Smooth muscle cell (in vitro differentiated cells): Measurements from ENCODE around the gene LRRC63. TPM values are rescaled to one million over a fixed set of nuclear protein-coding genes. Genes with fewer than 3 reads are reported as not detected.
A peak's percentile ranks its signal among the peaks of the same experiment; 100 is the strongest.

ENCODE experiments used
- DNase-seq: peaks from one replicate; lab custom pipeline; 2025; ENCODE audit not compliant: unreplicated experiment; lab: John Stamatoyannopoulos, UW
- H2AFZ ChIP-seq: fragments of 200-600 bp; sonication (generic); 2 replicates; pipeline ENCODE4 v1.6.0; 2016; ENCODE audit warnings: antibody characterized with exemption, low read depth, mild to moderate bottlenecking
- H3F3A ChIP-seq: fragments of 200-600 bp; sonication (generic); 2 replicates; pipeline ENCODE4 v1.6.0; 2017; ENCODE audit warnings: antibody characterized with exemption, low read depth
- H3K27ac ChIP-seq: fragments of 200-600 bp; sonication (generic); 2 replicates; pipeline ENCODE4 v1.5.1; 2016; ENCODE audit warnings: low read depth, mild to moderate bottlenecking
- H3K27me3 ChIP-seq: fragments of 200-600 bp; sonication (generic); 2 replicates; pipeline ENCODE4 v1.6.1; 2016; ENCODE audit warnings: low read depth, mild to moderate bottlenecking
- H3K36me3 ChIP-seq: fragments of 200-600 bp; sonication (generic); 2 replicates; pipeline ENCODE4 v1.5.1; 2016; ENCODE audit warnings: low read depth
- H3K4me1 ChIP-seq: fragments of 200-600 bp; sonication (generic); 2 replicates; pipeline ENCODE4 v1.5.1; 2016; ENCODE audit warnings: low read depth
- H3K4me2 ChIP-seq: fragments of 200-600 bp; sonication (generic); 2 replicates; pipeline ENCODE4 v1.6.0; 2016; ENCODE audit warnings: mild to moderate bottlenecking
- H3K4me3 ChIP-seq: fragments of 200-600 bp; sonication (generic); 2 replicates; pipeline ENCODE4 v1.5.1; 2016; ENCODE audit warnings: mild to moderate bottlenecking
- H3K79me2 ChIP-seq: fragments of 200-600 bp; sonication (generic); 2 replicates; pipeline ENCODE4 v1.6.0; 2016; ENCODE audit warnings: low read depth, mild to moderate bottlenecking
- H3K9ac ChIP-seq: fragments of 200-600 bp; sonication (generic); 2 replicates; pipeline ENCODE4 v1.6.0; 2016; ENCODE audit warnings: low read depth
- H3K9me3 ChIP-seq: fragments of 200-600 bp; sonication (generic); replicated peaks from 2 replicates; pipeline ENCODE4 v1.5.1; 2016; ENCODE audit warnings: low read depth
- H4K20me1 ChIP-seq: fragments of 200-600 bp; sonication (generic); 2 replicates; pipeline ENCODE4 v1.6.0; 2016; ENCODE audit warnings: low read depth
- CTCF ChIP-seq: fragments of 200-600 bp; sonication (generic); IDR thresholded peaks from 2 replicates; pipeline ENCODE4 v1.5.1; 2017; ENCODE audit warnings: borderline replicate concordance, mild to moderate bottlenecking, antibody characterized with exemption; ENCODE audit not compliant: insufficient read depth, poor library complexity, severe bottlenecking
- WGBS: methylation state at CpG from one replicate; pipeline ENCODE4 v1.1.7; 2016; ENCODE audit warnings: low lambda C conversion rate; 5-methylcytosine and 5-hydroxymethylcytosine counted together
- polyA plus RNA-seq: library from polyadenylated mRNA; unstranded; fragments of >200 nt; fragmentation: Nextera tagmentation; extraction: Ambion mirVana; gene quantifications from 2 replicates; pipeline ENCODE4 v1.2.1, GENCODE V29; 2016
- total RNA-seq: library from RNA; depleted of rRNA; stranded (reverse); fragments of >200 nt; gene quantifications from 2 replicates; pipeline ENCODE4 v1.2.3, GENCODE V29; 2014

The LRRC63 gene
- total and polyA plus RNA-seq, 2 experiments from 2014 or later = 0.16 TPM; not detected in 1

DNA sequence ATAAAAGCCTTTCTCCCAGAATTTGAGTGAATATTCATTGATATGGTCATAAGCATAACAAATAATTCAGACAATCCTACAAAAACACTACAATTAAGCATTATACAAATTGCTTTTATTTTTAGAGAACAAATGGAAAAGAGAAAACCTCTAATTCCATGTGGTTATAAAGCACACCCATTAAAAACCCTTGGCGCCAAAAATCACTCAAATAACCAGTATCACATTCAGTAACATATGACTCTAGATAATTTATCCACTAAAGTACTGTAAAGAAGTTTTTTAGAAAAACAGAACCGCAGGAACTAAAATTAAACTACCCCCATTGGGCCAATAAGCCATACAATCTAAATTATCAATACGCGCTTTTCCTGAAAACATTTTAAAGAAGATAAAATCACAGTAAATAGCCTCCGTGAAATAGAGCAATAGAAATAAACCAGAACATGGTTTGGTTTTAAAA is 30.3 kb upstream of the LRRC63 start:
- H3F3A ChIP-seq = no peaks in the 10 kb centered on the region
- no peak for DNase-seq
- no peaks in the 10 kb centered on the region for H3K27me3 ChIP-seq
- H3K4me3 ChIP-seq = peak overlapping the region; percentile 34
- WGBS = 93% methylated on average over 5 of the region's 5 CpGs
- no peak overlapping the region for H2AFZ ChIP-seq
- no peak overlapping the region for H3K9ac ChIP-seq
- H3K4me1 ChIP-seq = no peaks in the 10 kb centered on the region
- H3K27ac ChIP-seq = no peak overlapping the region
- H3K4me2 ChIP-seq = peak overlapping the region; percentile 19
- H3K9me3 ChIP-seq = no peaks in the 10 kb centered on the region
- H3K79me2 ChIP-seq = no peaks in the 10 kb centered on the region
- H4K20me1 ChIP-seq = no peaks in the 10 kb centered on the region
- H3K36me3 ChIP-seq = no peaks in the 10 kb centered on the region
- no peak for TF ChIP-seq CTCF

- Histone ChIP-seq H4K20me1 (no peaks in the 10 kb centered on the region), H2AFZ (no peak within 1 kb of the TSS), H3K9me3 (no peaks in the 10 kb centered on the region), H3K27ac (no peak within 1 kb of the TSS), H3K79me2 (no peaks in the 10 kb centered on the region), H3K36me3 (no peaks in the 10 kb centered on the region), H3K4me1 (no peaks in the 10 kb centered on the region), H3K4me3 (peak within 1 kb of the TSS; percentile 34), H3K27me3 (no peaks in the 10 kb centered on the region), H3F3A (no peaks in the 10 kb centered on the region), H3K4me2 (peak within 1 kb of the TSS; percentile 19), H3K9ac (no peak within 1 kb of the TSS)
- no peak for TF ChIP-seq CTCF
- DNase-seq = no peak
- WGBS = 84% methylated on average over 8 of the region's 8 CpGs
Observed at GRCh38 chr13:46181840-46182490, 29.8 kb upstream of the LRRC63 start, which contains the start of gene LCP1. TSS of gene LCP1 (minus strand) at chr13:46182177. CDS start at chr13:46159662, 22,515 bp downstream.

- H3K36me3 ChIP-seq = no peaks in the 10 kb centered on the region
- WGBS = 86% methylated on average over 2 of the region's 2 CpGs
- H3K27ac ChIP-seq = no peak overlapping the region
- H3K27me3 ChIP-seq = no peaks in the 10 kb centered on the region
- TF ChIP-seq CTCF = no peak
- no peak for DNase-seq
- no peaks in the 10 kb centered on the region for H3K79me2 ChIP-seq
- no peak overlapping the region for H3K4me2 ChIP-seq
- H4K20me1 ChIP-seq = no peaks in the 10 kb centered on the region
- H3K9me3 ChIP-seq = no peaks in the 10 kb centered on the region
- H2AFZ ChIP-seq = no peak overlapping the region
- no peak overlapping the region for H3K4me3 ChIP-seq
- no peak overlapping the region for H3K9ac ChIP-seq
- no peaks in the 10 kb centered on the region for H3K4me1 ChIP-seq
- H3F3A ChIP-seq = no peaks in the 10 kb centered on the region
Observed at GRCh38 chr13:46182491-46182877, 29.2 kb upstream of the LRRC63 start.
